GM19452 (cell line): Measurements from ENCODE around the gene CPT2.

Experiments used
- ATAC-seq: cut with Tn5 transposase; IDR thresholded peaks from one replicate; pipeline ENCODE4 v1.9.1; 2021; ENCODE audit not compliant: unreplicated experiment

CPT2 gene

GRCh38 chr1:53260631-53261247 lies 64.1 kb downstream of the CPT2 start:
- no peak for ATAC-seq

GRCh38 chr1:53262000-53262399 lies 65.4 kb downstream of the CPT2 start:
- ATAC-seq = no peak
